DMS79 (cell line): Measurements from ENCODE around the gene VAV2.
"Not testable (repeated sequence)": the region's sequence is repeated elsewhere in the genome, so short reads cannot be mapped to it uniquely, and the experiment has no call there.

ENCODE experiments used
- DNase-seq: peaks from one replicate; lab custom pipeline; 2025; lab: John Stamatoyannopoulos, UW

Gene VAV2

DNA sequence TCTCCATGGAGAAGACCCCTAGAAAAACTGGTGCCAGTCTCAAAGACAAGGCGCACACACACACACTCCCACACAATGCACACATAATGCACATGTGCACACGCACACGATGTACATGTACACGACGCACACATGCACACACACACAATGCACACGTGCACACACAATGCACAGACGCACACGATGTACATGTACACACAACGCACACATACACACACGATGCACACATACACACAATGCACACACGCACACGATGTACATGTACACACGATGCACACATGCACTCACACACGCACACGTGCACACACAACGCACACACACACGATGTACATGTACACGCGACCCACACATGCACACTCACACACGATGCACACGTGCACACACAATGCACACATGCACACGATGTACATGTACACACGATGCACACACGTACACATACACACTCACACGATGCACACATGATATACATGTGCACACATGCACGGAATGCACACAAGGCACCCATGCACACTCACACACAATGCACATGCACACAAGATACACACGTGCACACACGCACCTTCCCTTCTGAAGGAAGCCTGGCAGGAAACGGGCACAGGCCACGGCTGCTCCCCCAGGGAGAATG lies 76.5 kb downstream of the VAV2 start:
- DNase-seq: no peak

DNA sequence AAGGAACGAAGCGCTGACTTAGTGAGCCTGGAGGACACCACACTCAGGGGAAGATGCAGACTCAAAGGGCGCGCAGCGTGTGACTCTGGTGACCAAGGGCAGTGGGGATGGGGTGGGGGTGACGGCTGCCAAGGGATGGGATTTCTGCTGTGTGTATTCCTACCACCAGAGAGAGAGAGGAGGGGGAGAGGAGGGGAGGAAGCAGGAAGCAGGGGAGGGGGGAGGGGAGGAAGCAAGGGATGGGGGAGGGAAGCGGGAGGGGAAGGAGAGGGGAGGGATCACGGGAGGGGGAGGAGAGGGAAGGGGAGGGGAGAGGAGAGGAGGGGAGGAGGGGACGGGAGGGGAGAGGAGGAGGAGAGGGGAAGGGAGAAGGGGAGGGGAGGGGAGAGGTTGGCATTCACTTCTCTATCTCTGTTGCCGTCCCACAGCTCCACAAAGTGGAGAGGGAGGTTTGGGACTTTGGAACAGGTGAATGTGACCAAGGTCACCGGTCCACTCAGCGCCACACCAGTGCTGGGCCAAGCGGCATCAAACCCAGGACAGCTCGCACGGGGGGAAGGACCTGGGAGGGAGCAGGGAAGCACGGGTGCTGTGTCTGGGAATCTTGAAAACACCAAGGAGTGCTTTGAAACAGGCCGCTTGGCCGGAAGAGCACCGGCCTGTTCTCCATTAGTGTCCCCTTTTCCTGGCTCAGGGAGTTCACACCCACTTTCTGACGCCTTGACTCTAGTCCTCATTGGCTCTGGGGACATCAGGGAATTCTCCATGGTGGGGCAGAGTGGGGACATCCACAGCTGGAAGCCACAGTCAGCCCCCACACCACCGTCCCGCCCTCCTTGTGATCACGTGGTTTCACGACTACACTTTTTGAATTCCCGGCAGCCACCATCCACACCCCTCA lies 77.4 kb downstream of the VAV2 start:
- no peak for DNase-seq

DNA sequence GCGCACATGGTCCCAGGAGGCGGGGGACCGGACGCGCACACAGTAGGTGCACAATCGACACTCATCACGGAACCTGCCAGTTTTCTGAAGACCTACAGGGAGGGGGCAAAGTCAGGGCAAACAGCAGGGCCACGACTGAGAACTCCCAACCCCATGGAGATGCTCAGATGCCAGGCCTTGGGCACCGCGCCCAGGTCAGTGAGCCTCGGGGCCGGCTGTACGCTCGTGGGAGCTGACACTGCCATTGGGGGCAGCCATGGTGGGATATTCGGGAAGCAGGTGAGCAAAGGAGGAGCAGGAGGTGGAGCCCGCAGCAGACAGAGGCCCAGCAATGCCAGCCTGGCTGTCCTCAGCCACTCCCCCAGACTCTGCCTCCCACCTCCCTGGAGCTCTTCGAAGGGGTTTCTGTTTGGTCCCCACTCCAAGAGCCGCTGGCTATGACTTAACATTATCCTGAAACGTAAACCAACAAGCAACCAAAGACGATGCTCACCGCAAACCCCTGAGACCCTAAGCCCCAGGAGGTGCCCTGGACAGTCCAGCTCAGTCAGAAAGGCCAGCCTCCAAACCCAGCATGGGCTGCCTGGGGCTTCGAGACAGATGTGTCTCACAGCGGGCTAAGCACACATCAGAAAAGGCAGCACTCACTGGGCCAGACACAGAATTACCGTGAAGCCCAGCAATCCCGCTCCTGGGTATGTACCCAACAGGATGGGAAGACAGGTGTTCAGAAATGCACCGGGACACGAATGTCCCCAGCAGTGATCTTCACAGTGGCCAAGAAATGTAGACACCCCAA lies 78.4 kb downstream of the VAV2 start:
- DNase-seq: no peak

DNA sequence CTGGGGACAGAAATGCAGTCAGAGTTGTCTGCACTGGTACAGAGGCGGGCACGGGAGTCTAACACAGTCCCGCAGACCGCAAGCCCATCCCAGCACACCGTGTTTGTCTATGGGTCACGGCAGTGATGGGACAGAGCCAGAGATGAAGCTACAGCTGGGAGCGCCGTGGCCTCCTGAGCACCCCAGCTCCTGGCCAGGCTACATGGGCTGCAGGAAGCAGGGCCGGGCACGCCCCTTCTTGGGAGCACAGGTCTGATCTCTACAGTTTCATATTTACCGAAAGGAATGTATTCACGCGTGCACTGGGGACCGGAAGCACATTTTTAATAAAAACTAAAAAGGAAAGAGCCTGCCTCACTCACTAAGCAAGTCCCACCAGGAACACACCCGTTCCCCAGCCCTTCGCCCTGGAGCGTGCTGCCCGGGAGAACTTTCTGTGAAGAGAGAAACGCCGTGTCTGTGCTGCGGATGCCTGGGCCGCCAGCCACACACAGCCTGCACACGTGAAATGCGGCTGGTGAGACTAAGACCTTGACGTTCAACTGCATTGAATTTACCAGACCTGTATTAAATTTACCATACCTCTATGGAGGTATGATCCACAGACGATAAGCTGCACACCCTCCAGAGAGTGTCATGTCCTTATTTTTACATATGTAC lies 81.1 kb downstream of the VAV2 start:
- no peak for DNase-seq

DNA sequence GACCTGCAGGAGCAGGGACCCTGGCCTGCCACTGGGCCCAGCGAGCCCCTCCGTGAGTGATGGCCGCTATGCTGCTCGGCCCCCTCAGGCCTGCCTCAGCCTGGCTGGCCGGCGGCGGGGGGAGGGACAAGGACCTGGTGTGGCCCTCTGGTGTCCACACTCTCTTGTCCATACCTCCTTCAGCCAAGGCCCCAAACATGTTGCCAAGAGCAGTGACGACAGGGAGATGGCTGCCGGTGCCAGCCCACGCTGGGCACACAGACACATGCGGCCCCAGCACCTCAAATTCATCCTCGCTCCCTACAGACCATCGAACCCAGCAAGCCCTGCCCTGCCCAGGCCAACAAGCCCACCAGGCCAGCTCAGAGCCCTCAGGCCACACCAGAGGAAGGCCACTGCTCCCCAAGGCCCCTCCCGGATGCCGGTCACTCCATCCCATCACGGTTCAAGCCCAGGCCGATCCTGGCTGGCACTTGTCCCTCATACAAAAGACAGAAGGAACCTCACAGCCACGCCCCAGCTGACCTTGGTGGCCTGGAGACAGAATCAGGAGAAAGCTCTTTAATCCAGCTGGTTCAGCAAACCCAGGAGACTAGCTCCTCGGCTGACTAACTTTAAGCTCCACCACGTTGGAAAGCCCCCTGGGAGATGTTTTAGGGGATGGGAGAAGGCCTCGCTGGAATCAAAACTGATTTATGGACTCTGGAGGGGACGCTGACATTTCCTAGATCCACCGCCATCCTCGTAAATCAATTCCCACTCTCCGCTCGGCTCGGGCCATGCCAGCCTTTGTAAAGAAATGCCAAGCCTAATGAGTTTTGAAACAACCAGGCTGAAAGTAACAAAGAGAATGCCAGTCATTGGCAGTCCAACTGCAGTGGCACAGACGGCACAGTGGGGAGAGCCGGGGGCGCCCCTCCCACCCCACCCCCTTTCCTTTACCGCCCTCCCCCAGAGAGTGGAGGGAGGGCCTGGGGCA lies 84.9 kb downstream of the VAV2 start:
- no peak for DNase-seq

DNA sequence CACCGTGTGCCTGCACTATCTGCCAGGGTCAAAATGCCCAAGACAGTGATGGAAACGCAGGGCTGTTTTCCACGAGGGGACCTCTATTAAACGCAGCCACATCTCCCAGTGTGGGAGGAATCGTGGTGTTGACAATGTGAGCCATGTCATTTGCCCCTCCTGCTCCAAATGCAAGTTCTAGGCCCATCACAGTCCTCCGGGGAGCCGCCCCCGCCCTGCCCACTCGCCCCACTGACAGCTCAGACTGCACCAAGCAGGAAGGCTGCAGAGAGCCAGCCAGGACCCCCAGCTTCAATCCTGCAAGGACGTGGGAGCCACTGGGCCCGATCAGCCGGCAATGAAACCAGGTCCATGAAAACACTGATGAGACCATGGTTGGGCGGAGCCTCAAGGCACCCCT lies 85.9 kb downstream of the VAV2 start:
- DNase-seq: no peak

DNA sequence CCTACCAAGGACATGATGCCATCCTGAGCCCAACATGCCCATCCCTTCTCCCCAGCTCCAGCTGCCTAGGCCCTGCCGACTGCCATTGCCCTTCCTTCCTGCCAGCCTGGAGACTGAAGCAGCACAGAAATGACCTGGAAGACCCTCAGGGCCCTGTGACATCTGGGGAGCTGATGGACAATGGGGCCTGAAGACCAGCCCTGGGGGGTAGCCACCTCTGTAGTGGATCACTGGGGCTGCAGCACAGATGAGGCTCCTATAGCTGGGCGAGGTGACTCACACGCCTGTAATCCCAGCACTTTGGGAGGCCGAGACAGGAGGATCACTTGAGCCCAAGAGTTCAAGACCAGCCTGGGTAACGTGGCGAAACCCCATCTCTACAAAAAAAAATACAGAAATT lies 86.6 kb downstream of the VAV2 start:
- DNase-seq: no peak

DNA sequence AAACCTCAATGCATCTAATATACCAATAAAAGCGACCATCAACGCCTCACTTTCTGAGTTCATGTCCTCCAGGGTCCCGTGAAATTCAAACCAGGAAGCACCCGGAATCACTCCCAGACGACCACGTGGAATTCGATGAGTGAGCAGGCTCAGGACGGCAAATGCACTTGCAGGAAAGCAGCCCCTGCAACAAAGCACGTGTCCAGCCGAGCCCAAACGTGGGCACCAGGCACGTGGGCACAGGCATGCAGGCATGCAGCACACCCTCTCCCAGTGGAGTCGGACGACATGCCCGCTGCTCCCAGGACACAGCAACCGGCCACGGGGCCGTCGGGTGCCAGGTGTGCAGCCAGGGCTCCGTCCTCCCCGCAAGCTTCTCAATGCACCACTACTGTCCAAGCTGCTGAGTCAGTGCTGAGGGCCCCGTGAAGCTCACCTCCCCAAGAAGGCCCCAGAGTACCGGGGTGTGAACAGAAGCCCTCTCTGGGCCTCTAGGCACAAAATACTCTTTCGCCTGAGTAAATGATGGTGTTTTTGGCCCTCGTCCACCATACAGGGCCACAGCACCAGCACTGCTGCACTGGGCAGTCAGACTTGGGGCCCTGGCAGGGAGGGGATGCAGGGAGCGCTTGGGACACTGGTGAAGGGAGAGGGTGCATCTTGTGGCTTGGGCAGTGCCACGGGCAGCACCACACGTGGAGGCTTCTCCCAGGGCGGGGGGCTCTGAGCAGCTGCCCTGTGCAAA lies 87.6 kb downstream of the VAV2 start:
- DNase-seq: no peak

DNA sequence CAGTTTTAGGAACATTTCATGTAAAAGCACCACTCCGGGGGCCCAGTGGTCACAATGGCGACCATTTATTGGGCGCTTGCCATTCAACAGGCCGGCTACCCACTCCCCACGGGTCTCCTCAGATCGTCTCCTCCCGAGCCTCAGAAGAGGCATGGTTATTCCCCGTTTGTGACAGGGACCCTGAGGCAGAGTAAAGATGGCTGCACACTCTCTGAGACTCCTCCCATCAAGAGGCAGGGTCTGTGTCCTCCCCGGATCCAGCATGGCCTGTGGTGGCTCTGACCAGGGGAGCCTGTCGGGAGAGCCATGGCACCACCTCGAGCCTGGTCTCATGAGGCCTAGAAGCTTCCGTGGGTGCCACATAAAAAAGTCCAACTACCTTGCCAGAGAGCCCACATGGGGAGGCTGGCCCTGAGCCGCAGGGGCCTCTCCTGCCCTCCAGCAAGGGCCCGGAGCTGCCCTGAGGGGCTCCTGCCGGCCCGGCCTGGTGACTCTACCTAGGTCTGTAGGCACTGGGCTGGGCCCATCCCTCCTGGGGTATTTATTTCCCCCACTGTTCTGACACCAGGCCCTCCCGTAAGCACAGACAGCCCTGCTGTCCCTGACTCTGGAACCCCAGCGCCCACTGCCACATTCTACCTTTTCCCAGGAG lies 90.8 kb downstream of the VAV2 start:
- DNase-seq: no peak

DNA sequence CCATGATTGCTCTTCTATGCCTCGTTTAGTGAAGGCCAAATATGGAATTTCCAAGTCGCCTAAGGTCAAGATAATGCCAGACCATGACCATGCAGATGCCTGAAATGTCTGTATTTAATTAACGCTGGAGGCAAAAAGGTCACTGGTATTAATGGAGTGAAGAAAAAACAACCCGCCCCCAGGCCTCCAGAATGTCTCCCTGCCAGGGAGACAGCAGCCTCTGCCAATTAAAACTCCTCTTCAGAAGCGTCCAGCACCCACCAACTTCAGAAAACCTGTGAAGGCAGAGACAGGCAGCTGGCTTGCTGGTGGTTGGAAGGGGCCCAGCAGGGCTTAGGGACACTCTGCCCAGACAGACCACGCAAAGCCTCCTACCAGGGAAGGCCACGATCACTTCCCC lies 94.4 kb downstream of the VAV2 start:
- DNase-seq: no peak

DNA sequence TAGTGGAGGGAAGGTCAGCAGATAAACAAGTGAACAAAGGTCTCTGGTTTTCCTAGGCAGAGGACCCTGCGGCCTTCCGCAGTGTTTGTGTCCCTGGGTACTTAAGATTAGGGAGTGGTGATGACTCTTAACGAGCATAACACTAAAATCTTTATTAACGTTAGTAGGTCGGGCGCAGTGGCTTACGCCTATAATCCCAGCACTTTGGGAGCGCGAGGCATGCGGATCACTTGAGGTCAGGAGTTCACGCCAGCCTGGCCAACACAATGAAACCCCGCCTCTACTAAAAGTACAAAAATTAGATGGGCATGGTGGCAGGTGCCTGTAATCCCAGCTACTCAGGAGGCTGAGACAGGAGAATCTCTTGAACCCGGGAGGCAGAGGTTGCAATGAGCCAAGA lies 96.1 kb downstream of the VAV2 start:
- DNase-seq: not testable (repeated sequence)

DNA sequence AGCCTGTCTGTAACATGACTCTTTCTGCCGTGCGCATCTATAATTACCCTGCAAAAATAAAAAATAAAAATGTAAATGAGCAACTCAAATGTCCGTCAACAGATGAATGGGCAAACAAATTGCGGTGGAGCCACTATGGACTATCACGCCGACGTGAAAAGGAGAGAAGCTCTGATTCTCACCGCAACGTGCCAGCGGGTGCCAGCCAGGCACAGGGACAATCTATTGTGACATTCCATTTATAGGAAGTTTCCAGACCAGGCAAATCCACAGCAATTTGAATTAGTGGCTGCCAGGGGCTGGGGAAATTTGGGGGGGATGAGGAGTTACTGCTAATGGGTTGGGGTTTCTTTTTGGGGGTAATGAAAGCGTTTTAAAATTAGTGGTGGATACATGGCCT lies 96.8 kb downstream of the VAV2 start:
- no peak for DNase-seq

DNA sequence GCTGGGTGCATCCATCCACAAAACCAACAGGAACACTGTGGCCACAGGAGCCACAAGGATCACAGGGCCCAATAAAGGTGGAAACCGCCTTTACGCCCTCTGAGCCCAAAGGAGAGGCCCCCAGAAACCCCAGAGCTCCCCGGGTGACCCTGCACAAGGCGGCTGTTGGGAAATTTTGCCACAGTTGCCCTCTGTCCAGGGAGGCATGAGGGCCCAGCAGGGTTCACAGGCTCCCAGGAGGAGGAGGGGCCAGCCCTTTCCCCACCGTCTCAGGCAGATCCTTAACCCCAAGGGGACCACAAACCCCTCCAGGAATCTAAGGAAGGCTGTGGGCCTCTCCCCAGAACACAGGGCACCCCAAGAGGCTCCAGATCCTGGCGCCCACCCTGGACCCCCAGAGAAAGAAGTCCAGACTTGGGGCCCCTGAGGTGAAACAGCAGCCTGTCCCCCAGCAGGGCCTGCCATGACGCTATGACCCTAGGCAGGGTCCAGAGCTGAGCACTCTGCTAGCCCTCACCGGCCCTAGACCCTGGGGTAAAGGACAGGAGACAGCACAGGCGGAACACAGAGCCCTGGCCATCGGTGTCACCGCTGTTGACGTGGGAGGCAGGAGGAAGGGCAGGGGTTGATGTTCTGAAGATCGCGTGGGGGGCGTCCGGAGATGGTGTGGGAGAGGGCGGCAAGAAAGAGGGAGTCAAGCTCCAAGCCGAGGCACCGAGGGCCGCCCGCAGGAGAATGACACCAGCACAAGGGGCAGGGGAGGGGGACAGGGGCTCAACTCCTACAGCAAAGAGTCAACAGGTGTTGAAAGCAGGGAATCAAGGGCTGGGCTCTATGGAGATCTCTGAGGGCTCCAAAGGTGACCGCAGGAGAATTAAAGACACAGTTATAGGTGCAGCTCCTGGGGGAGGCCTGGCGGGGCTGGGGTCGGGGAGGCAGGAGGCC lies 97.5 kb downstream of the VAV2 start:
- no peak for DNase-seq

DNA sequence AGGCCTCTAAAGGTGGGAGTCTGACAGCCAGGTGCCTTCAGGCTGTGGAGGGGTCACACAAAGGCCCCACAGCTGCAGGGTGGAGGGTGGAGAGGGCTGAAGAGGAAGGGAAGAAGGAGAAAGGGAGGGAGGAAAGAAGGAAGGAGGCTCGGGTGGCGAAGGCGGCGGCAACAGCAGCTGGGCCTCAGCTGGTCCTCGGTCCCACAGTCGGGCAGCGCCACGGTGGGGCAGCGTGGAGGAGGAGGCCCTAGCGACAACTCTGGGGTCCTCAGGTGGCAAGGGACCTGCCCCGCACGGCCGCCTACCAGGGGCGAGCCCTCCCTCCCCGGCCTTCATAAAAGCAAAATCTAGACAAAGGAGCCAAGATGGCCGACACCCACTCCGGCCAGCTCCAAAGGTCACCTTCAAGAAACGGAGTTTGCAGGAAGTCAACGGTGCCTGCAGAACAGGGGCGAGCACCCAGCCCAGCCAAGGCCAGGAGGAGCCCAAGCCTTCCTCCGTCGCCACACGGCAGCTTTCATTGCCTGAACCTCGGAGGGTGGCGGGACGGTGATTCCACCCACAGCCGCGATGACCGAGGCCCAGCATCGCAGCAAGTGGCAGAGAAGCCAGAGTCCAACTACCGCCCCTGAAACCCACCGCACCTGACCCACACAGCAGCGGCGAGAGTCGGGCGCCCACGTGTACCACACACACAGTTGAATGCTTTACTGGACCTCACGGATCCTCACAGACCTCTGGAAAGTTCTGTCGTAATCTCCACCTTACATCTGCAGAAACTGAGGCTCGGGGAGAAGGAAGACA lies 98.7 kb downstream of the VAV2 start:
- no peak for DNase-seq

DNA sequence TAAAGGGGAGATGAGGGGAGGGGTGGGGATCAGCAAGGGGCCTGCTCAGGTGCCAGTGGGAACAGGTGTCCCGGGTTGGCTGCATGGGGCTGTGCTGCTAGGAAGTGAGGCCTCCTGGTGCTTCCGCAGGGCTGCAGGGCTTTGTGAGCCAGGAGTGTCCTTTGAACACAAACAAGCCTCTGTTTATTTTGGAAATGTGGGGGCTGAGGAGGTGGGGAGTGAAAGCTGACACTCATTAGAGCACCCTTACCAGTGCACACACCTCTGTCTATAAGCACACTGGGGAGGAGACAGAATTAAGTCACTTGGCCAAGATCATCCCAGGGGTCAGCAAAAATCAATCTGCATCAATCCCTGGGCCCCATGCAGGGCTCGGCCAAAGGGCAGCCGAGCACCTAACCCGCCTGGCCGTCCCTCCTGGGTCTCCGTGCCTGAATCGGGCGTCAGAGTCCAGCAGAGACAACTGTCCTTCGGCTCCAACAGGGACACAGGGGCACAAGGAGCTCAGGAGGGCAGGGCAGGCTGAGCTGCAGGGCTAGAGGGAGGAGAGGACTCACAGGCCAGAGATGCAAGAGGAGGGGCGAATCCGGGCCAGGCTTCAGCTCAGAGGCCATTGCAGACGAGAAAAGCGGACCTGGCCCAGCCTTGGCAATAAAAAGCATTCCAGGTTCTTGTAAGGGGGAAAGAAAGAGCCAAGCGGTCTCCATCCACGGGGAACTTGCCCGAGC lies 99.8 kb downstream of the VAV2 start:
- DNase-seq: no peak

DNA sequence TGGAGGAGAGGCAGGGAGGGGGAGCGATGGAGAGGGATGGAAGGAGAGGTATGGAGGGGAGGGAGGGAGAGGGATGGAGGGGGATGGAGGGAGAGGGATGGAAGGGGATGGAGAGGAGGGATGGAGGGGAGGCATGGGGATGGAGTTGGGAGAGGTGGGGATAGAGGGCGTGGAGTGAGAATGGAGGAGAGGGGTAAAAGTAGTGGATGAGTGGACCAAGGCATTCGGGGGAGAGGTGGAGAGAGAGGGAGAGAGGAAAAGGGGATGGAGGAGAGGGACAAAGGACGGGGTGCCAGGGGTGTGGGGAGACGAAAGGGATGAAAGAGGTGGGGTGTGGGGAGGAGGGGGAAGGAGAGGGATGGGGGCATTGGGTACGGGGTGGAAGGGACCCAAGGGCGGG lies 100.4 kb downstream of the VAV2 start:
- no peak for DNase-seq

DNA sequence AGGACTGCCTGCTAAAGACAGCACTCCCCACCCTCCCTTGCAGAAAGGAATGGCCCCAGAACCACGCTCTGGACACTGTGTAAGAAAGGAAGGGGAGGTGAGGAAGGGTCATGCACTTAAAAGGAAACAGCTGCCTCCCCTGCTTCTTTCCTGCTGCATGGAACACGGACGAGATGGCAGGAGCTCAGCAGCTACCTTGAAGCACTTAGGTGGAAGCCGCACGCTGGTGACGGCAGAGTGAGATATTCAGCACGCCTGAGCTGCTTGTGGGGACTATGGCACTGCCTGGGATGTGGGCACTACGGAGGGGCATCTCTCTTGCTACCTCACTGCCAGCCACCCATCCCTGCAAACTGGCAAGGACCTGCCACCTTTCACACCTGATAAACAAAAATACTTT lies 101.5 kb downstream of the VAV2 start:
- no peak for DNase-seq
